NOMO-1 treated with DMSO at 0.1 percent for 48 hours (cell line): ENCODE data around the gene TEX26.
"Not testable (repeated sequence)": the region's sequence is repeated elsewhere in the genome, so short reads cannot be mapped to it uniquely, and the experiment has no call there.

Source experiments
- DNase-seq: peaks from one replicate; lab custom pipeline; 2025; ENCODE audit not compliant: unreplicated experiment; lab: John Stamatoyannopoulos, UW

TEX26 gene

GRCh38 chr13:30918662-30919405 is 13.6 kb upstream of the TEX26 start:
- DNase-seq, result no peak

GRCh38 chr13:30920162-30920909 is 12.1 kb upstream of the TEX26 start:
- DNase-seq, result no peak

- no peak for DNase-seq
These were observed 9.0 kb upstream of the TEX26 start for GRCh38 chr13:30923418-30923817.

GRCh38 chr13:30924721-30925120 is 7.7 kb upstream of the TEX26 start:
- no peak for DNase-seq

GRCh38 chr13:30925429-30925828 is 7.0 kb upstream of the TEX26 start:
- DNase-seq, result no peak

- DNase-seq, result no peak
These were observed 5.7 kb upstream of the TEX26 start for GRCh38 chr13:30926781-30927180.

GRCh38 chr13:30927188-30927587 is 5.3 kb upstream of the TEX26 start:
- DNase-seq, result not testable (repeated sequence)

- no peak for DNase-seq
These were observed 4.9 kb upstream of the TEX26 start for GRCh38 chr13:30927595-30927994.

GRCh38 chr13:30928978-30929377 is 3.5 kb upstream of the TEX26 start:
- DNase-seq, result no peak

GRCh38 chr13:30933354-30933670 is 856 bp downstream of the TEX26 start:
- DNase-seq, result no peak

GRCh38 chr13:30934381-30934780 is 1.9 kb downstream of the TEX26 start:
- no peak for DNase-seq

- no peak for DNase-seq
These were observed 2.3 kb downstream of the TEX26 start for GRCh38 chr13:30934803-30935202.

GRCh38 chr13:30936971-30937370 is 4.5 kb downstream of the TEX26 start:
- no peak for DNase-seq

GRCh38 chr13:30943881-30944280 is 11.4 kb downstream of the TEX26 start:
- no peak for DNase-seq

GRCh38 chr13:30957258-30957943 is 24.9 kb downstream of the TEX26 start:
- DNase-seq, result no peak

GRCh38 chr13:30959678-30960077 is 27.2 kb downstream of the TEX26 start:
- no peak for DNase-seq

- no peak for DNase-seq
These were observed 31.3 kb downstream of the TEX26 start for GRCh38 chr13:30963791-30964190.

- no peak for DNase-seq
These were observed 32.9 kb downstream of the TEX26 start for GRCh38 chr13:30965380-30965779.

GRCh38 chr13:30966101-30966500 is 33.6 kb downstream of the TEX26 start:
- DNase-seq, result no peak

GRCh38 chr13:30968846-30969245 is 36.4 kb downstream of the TEX26 start:
- DNase-seq, result no peak

GRCh38 chr13:30971575-30971974 is 39.1 kb downstream of the TEX26 start:
- DNase-seq, result no peak

GRCh38 chr13:30972888-30973377 is 40.5 kb downstream of the TEX26 start:
- DNase-seq, result no peak
